ENCODE results near the gene ZNF83.

GRCh38 chr19:52666506-52666905 is 28.4 kb upstream of the ZNF83 start:
- no peak for TF ChIP-seq CTCF (IDR thresholded peaks at IDR 0.05)
- no peak for TF ChIP-seq POLR2A (IDR thresholded peaks at IDR 0.05)

Data from esophagus squamous epithelium (tissue), 4 donors.